Measurements from ENCODE around the gene NTN1. TPM values are rescaled to one million over a fixed set of nuclear protein-coding genes. Genes with fewer than 3 reads are reported as not detected.

NTN1 gene
- total and polyA plus RNA-seq, 2 of the 13 experiments (the other 11 are each of a cell fraction or from before 2014, with no cell fraction given) = 0.04 to 0.05 TPM

- Histone ChIP-seq H3K9ac (ENCODE audit: insufficient read depth, low read depth, low read length) (no peak overlapping the region), H3K36me3 (replicated peaks in 1 of 2; ENCODE audit: control insufficient read depth in 1 of 2, insufficient read depth in 2 of 2, low read length in 2 of 2) (no peaks in the 10 kb centered on the region), H3K79me2 (ENCODE audit: insufficient read depth, low read length) (no peaks in the 10 kb centered on the region), H3K4me3 (replicated peaks in 1 of 3; ENCODE audit: insufficient read depth in 1 of 3, low read depth in 2 of 3, low read length in 3 of 3) (no peak overlapping the region), H3K4me1 (ENCODE audit: insufficient read depth, low read length) (peaks cover 11% of the 10 kb centered on the region), H3K9me3 (ENCODE audit: low read length) (no peaks in the 10 kb centered on the region), H3K27ac (ENCODE audit: extremely low read length, insufficient read depth, low read length) (no peak overlapping the region), H3K27me3 (ENCODE audit: control insufficient read depth in 1 of 2, insufficient read depth in 2 of 2, low read length in 2 of 2) (peaks cover 0 to 30% of the 10 kb centered on the region in 2 experiments; a peak in 2 of 5 replicates), H2AFZ (ENCODE audit: low read length) (no peak overlapping the region), H3K4me2 (ENCODE audit: low read depth, low read length) (no peak overlapping the region), H4K20me1 (ENCODE audit: insufficient read depth, low read length) (no peaks in the 10 kb centered on the region)
- intact Hi-C loops (cut with micrococcal nuclease; ENCODE audit: unreplicated experiment) (no loop called here), in situ Hi-C loops (cut with HindIII; ENCODE audit: extremely low pct_ligation_motif_present, low pct_unique_long_range_greater_than_20kb) (no loop called here)
- no peak for ATAC-seq
- WGBS (ENCODE audit: low lambda C conversion rate) = 37% methylated on average over 9 of the region's 9 CpGs
- CTCF ChIA-PET (ENCODE audit: low intra/inter-chr PET ratio, low total read pairs) = no interaction called here
- DNase-seq (ENCODE audit: low spot score) = no peak
- POLR2A ChIA-PET = no interaction called here
- TF ChIP-seq HNRNPLL (IDR thresholded peaks at IDR 0.05; ENCODE audit: low read depth, low read length, poor library complexity, severe bottlenecking) (no peak), ZBTB39 (CRISPR knock-in tag; IDR thresholded peaks at IDR 0.05) (no peak), ZFP36L2 (CRISPR knock-in tag; IDR thresholded peaks at IDR 0.05) (no peak), CSRNP2 (CRISPR knock-in tag; conservative IDR thresholded peaks at IDR 0.05; ENCODE audit: low read depth) (no peak), RORA (CRISPR knock-in tag; IDR thresholded peaks at IDR 0.05) (no peak), ZKSCAN1 (IDR thresholded peaks at IDR 0.05; ENCODE audit: low read length) (no peak)
- FAIRE-seq = no peak
- BruUV-seq (replicated peaks) = no TSS peak
These were observed 41.1 kb downstream of the NTN1 start for GRCh38 chr17:9062399-9062902.

Data from HepG2 (cell line).